LNCaP clone FGC (cell line): ENCODE data around the gene PRPF39.
A peak's percentile ranks its signal among the peaks of the same experiment; 100 is the strongest.

Experiments used
- DNase-seq: peaks from one replicate; pipeline ENCODE4 v3.0.0-alpha.2; 2011; ENCODE audit warnings: low read depth
- H3K4me3 ChIP-seq: 2 replicates; pipeline ENCODE4 v1.5.1; 2011; ENCODE audit warnings: mild to moderate bottlenecking, low read depth, low read length, control low read depth
- CTCF ChIP-seq: IDR thresholded peaks from 2 replicates; pipeline ENCODE4 v1.5.1; 2012; ENCODE audit warnings: mild to moderate bottlenecking; ENCODE audit not compliant: control insufficient read depth, insufficient read depth; ENCODE audit errors: extremely low read depth

Gene PRPF39

DNA sequence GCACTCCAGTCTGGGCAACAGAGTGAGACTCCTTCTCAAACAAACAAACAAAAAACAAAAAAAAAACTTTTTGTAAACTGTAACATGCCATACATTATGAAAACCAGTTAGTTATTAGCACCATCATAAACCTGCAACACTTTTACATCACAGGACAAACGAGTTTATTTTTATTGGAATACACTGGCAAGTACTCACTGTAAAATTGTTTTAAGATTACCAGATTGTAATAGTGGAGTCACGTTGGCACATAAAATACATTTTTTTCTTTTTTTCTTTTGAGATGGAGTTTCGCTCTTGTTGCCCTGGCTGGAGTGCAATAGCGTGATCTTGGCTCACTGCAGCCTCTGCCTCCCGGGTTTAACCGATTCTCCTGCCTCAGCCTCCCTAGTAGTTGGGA is 34.7 kb downstream of the PRPF39 start:
- peak; percentile 88 for DNase-seq
- no peak for TF ChIP-seq CTCF
- H3K4me3 ChIP-seq = no peak overlapping the region

DNA sequence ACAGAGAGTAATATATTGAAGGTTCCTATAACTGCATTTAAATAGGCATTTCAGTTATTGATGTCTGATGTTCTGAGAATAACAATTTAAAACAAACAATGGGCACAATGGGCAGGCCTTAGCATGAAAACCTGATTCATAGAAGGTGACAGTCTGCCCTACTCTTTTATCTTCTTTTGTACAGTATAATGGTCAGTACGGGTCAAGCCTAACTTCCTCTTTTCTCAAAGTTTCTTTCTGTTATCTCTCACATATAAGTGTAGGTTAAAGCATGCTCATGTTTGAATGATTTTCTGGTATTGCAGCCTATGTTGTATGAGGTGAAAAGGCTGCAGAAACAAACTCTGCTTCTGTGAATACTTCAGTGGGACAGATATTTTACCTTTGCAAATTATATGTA is 36.2 kb downstream of the PRPF39 start:
- no peak for TF ChIP-seq CTCF
- no peak overlapping the region for H3K4me3 ChIP-seq
- DNase-seq = no peak

DNA sequence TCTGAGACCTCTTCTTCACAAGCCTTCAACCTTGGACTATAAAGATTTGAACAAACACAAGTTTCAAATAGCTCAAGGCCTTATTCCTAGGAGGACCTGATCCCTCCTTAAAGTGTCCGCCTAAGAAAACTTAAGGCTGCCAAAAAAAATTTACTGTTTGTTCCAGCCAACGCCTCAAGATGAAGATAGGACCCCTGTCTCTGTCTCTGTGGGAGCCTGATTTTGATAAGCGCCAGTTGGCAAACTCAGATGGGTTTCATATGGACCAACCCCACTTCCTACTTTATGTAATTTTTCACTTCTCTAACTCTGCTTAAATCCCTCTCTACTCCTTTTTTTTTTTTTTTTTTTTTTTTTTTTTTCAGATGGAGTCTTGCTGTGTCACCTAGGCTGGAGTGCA is 39.4 kb downstream of the PRPF39 start:
- no peak for TF ChIP-seq CTCF
- no peak overlapping the region for H3K4me3 ChIP-seq
- DNase-seq = no peak

DNA sequence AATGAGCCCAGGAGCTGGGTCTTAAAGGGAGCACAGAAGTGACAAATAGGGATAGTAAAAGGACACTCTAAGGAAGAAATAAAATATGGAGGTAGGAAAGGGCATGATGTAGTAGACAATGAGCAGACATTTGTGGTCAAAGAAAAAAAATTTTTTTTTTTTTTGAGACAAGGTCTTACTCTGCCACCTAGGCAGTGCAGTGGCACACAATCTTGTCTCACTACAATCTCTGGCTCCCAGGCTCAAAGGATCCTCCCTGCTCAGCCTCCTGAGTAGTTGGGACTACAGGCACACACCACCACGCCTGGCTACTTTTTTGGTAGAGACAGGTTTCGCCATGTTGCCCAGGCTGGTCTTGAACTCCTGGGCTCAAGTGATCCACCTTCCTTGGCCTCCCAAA is 41.8 kb downstream of the PRPF39 start:
- TF ChIP-seq CTCF = no peak
- no peak overlapping the region for H3K4me3 ChIP-seq
- DNase-seq = no peak

DNA sequence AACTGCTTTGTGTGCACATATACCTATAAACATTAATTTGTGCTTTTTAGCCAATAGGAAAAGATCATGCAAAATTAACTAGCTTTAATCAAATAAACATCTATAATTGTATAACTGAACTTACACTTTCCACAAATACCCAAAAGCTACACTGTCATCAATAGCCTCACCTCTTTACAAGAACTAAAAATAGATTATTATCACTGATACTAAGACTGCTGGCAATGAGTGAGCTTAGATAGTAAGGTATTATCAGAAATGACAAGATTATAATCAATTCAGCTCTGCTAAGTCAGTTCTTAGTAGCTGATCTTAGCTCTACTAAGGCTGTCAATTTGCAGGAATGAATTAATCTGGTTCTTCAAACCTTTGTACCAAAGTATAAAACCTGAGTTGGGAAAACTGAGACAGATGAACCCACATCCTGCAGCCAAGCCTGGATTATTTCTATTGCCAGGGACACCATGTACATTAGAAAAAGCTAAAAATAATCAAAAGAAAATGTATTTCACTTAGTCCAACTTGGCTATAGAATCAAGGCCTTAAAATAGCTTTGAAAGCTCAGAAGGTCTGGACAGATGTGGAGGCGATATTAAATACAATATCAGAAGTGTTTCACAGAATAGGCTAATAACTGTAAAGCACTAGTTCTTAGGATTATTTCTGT is 45.2 kb downstream of the PRPF39 start:
- no peak overlapping the region for H3K4me3 ChIP-seq
- TF ChIP-seq CTCF = no peak
- no peak for DNase-seq

DNA sequence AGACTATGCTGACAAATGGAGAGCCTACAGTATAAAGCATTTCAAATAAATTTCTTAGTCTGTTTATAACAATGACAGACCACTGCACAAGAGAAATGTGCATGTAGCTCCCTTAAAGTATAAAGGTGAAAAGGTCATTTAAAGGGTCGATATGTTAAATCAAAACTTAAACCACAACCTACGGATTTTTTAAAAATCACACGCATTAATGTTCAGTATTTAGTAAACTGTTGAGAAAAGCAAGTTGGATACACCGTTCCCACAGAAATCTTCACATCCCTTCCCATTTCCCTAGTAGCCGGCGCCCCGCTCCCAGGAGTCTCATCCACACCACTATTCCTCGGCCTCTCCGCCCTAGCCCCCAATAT is 49.8 kb downstream of the PRPF39 start:
- no peak for DNase-seq
- peak overlapping the region; percentile 63 for H3K4me3 ChIP-seq
- TF ChIP-seq CTCF = no peak
